ENCODE results near the gene RASSF4.

RASSF4 gene

GRCh38 chr10:44959247-44960087 is at the start of gene RASSF4:
Gene RASSF4, plus strand, starts transcription at chr10:44959802. Its CDS starts 10,401 bp downstream, at chr10:44970203.
- peak; percentile 91 to 92 for DNase-seq

GRCh38 chr10:44909910-44910309 is 49.7 kb upstream of the RASSF4 start:
- DNase-seq: no peak

- no peak for DNase-seq
These were observed 49.0 kb upstream of the RASSF4 start for GRCh38 chr10:44910602-44911001.

GRCh38 chr10:44911081-44911540 is 48.5 kb upstream of the RASSF4 start, which contains the start of gene TMEM72:
Gene TMEM72, plus strand, starts transcription at chr10:44911337. Its CDS starts 176 bp downstream, at chr10:44911513.
- DNase-seq: no peak

- DNase-seq: no peak
These were observed 47.7 kb upstream of the RASSF4 start for GRCh38 chr10:44911951-44912350.

- peak; percentile 37 to 42 for DNase-seq
These were observed 46.1 kb upstream of the RASSF4 start for GRCh38 chr10:44913350-44914081.

GRCh38 chr10:44914891-44915290 is 44.7 kb upstream of the RASSF4 start:
- no peak for DNase-seq

GRCh38 chr10:44916429-44916828 is 43.2 kb upstream of the RASSF4 start:
- no peak for DNase-seq

GRCh38 chr10:44917848-44918247 is 41.8 kb upstream of the RASSF4 start:
- no peak for DNase-seq

- DNase-seq: no peak
These were observed 39.4 kb upstream of the RASSF4 start for GRCh38 chr10:44920252-44920651.

GRCh38 chr10:44921061-44921460 is 38.5 kb upstream of the RASSF4 start:
- DNase-seq: no peak

GRCh38 chr10:44921506-44921905 is 38.1 kb upstream of the RASSF4 start:
- no peak for DNase-seq

GRCh38 chr10:44922021-44922420 is 37.6 kb upstream of the RASSF4 start:
- no peak for DNase-seq

GRCh38 chr10:44922796-44923545 is 36.6 kb upstream of the RASSF4 start:
- no peak for DNase-seq

GRCh38 chr10:44923611-44924010 is 36.0 kb upstream of the RASSF4 start:
- DNase-seq: no peak

GRCh38 chr10:44924261-44925040 is 35.2 kb upstream of the RASSF4 start:
- no peak for DNase-seq

- no peak for DNase-seq
These were observed 34.4 kb upstream of the RASSF4 start for GRCh38 chr10:44925224-44925623.

GRCh38 chr10:44925811-44926750 is 33.5 kb upstream of the RASSF4 start:
- DNase-seq: no peak

- no peak for DNase-seq
These were observed 32.8 kb upstream of the RASSF4 start for GRCh38 chr10:44926751-44927351.

- DNase-seq: no peak
These were observed 32.2 kb upstream of the RASSF4 start for GRCh38 chr10:44927352-44927751.

GRCh38 chr10:44928462-44928861 is 31.1 kb upstream of the RASSF4 start:
- no peak for DNase-seq

Data from CD4-positive, alpha-beta T cell treated with Interleukin-1 beta for 1 hour (primary cell).